ENCODE data around the gene MOV10L1. TPM values are rescaled to one million over a fixed set of nuclear protein-coding genes. Genes with fewer than 3 reads are reported as not detected.

Gene MOV10L1
- total RNA-seq, 2 experiments from 2014 or later = 0.22 to 1.1 TPM

DNA sequence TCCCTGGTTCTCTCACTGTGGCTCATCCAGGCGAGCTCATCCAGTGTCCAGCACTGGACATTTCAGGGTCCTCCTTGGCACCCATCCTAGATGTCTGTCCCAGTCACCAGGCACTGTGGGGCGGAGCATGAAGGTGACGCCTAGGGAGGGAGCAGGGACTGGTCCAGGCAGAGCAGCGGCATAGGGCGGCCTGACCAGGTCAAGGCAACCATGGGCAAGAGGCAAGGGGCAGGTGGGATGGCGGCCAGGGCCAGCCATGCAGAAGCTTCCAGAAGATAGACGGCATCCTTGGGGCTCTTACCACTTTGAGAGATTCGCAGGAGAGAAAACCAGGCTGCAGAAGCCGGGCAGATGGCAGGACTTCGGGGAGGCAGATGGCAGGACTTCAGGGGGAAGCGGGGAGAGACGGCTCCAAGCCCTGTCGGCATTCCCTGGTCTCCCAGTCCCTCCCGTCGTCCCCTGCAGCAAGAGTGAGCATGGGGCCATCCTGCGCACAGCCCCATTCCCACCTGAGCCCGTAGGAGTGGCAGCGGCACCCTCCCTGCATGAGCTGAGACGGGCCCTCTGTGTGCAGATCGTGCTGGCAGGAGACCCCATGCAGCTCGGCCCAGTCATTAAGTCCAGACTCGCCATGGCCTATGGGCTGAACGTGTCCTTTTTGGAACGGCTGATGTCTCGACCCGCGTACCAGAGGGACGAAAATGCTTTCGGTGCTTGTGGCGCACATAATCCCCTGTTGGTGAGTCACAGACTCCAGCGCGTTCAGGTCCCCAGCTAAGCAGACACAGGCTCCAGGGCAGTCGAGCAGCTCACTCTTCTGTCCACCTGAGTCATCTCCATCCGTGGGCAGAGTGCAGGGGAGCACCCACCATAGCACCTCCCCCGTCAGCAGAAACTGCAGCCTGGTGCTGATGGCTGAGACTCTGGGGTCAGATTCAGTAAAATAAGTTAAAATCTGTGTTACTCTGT lies 60.6 kb downstream of the MOV10L1 start:
- Histone ChIP-seq H3K36me3 (ENCODE audit: insufficient read depth, low read length) (no peaks in the 10 kb centered on the region), H2AFZ (ENCODE audit: low read length) (no peak overlapping the region), H3K9me3 (ENCODE audit: low read length) (no peaks in the 10 kb centered on the region), H3K9me2 (ENCODE audit: insufficient read depth, low read length) (no peaks in the 10 kb centered on the region), H3K79me2 (ENCODE audit: insufficient read depth, low read depth, low read length) (no peaks in the 10 kb centered on the region), H3K27ac (ENCODE audit: low read depth, low read length, poor library complexity, severe bottlenecking) (no peak overlapping the region), H3K4me3 (ENCODE audit: low read depth, low read length, poor library complexity, severe bottlenecking) (no peak overlapping the region), H3K4me2 (ENCODE audit: low read length) (no peak overlapping the region), H3K4me1 (ENCODE audit: insufficient read depth, low read length, poor library complexity, severe bottlenecking) (no peaks in the 10 kb centered on the region), H4K20me1 (ENCODE audit: insufficient read depth, low read length) (no peaks in the 10 kb centered on the region)
- ChIA-PET POLR2A (no interaction called here), CTCF (ENCODE audit: unreplicated experiment) (no interaction called here)
- no peak for TF ChIP-seq EZH2phosphoT487 (IDR thresholded peaks at IDR 0.05; ENCODE audit: borderline replicate concordance, low read depth, low read length)
- TF ChIP-seq, protein P1, sequence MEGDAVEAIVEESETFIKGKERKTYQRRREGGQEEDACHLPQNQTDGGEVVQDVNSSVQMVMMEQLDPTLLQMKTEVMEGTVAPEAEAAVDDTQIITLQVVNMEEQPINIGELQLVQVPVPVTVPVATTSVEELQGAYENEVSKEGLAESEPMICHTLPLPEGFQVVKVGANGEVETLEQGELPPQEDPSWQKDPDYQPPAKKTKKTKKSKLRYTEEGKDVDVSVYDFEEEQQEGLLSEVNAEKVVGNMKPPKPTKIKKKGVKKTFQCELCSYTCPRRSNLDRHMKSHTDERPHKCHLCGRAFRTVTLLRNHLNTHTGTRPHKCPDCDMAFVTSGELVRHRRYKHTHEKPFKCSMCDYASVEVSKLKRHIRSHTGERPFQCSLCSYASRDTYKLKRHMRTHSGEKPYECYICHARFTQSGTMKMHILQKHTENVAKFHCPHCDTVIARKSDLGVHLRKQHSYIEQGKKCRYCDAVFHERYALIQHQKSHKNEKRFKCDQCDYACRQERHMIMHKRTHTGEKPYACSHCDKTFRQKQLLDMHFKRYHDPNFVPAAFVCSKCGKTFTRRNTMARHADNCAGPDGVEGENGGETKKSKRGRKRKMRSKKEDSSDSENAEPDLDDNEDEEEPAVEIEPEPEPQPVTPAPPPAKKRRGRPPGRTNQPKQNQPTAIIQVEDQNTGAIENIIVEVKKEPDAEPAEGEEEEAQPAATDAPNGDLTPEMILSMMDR (conservative IDR thresholded peaks at IDR 0.05; ENCODE audit: low read length) = no peak
- intact Hi-C loops (cut with micrococcal nuclease; ENCODE audit: unreplicated experiment) = no loop called here
- no TSS peak for BruUV-seq (replicated peaks)
- DNase-seq (ENCODE audit: low spot score) = no peak

DNA sequence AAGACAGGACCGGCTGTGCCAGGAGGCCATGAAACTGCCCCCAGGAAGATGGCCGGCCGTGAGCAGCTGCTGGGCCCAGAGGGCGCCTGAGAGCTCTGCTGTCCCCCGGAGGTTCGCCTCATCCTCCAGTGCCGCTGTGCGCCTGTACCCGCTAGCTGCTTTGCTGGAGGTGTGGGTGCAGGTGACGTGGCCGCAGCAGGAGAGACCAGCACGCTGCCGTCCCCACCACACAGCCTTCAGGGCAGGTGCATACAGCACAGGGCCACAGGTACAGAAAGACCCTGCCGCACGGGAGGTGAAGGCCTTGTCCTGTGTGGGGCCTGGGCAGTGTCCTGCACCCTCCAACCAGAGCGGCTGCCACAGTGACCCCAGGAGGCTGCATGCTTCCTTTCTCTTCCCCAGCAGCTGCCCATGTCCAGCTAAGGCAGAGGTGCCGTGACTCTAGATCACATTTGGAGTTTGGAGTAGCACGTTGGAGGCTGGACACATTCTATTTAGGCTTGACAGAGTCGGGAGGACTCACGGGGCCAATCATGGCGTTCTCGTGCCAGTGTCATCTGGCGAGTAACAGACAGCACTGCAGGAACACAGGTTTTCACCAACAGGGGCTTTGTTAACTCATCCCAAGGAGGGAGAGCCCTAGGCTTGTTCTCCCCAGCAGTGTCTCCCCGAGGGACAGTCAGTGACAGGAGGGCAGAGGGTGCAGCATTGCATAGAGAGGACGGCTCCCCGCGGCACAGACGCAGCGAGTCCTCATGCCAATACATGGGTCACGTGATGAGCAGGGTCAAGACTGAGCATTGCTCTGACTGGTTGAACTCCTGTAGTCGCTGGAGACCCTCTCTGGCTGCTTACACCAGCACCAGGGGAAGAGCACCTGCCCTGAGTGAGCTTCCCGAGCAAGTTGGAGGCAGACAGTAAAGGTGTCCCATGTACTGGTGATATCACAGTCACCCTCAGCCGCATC lies 62.0 kb downstream of the MOV10L1 start:
- no peak overlapping the region for H3K27ac ChIP-seq (ENCODE audit: low read depth, low read length, poor library complexity, severe bottlenecking)
- intact Hi-C loops (cut with micrococcal nuclease; ENCODE audit: unreplicated experiment) = no loop called here
- TF ChIP-seq, protein P1 (conservative IDR thresholded peaks at IDR 0.05; ENCODE audit: low read length) = no peak
- TF ChIP-seq EZH2phosphoT487 (IDR thresholded peaks at IDR 0.05; ENCODE audit: borderline replicate concordance, low read depth, low read length) = no peak
- ChIA-PET CTCF (ENCODE audit: unreplicated experiment) (no interaction called here), POLR2A (no interaction called here)
- no peak overlapping the region for H3K4me3 ChIP-seq (ENCODE audit: low read depth, low read length, poor library complexity, severe bottlenecking)
- H3K4me1 ChIP-seq (ENCODE audit: insufficient read depth, low read length, poor library complexity, severe bottlenecking) = no peaks in the 10 kb centered on the region
- H3K79me2 ChIP-seq (ENCODE audit: insufficient read depth, low read depth, low read length) = no peaks in the 10 kb centered on the region
- H3K9me2 ChIP-seq (ENCODE audit: insufficient read depth, low read length) = no peaks in the 10 kb centered on the region
- H3K36me3 ChIP-seq (ENCODE audit: insufficient read depth, low read length) = no peaks in the 10 kb centered on the region
- no peak for DNase-seq (ENCODE audit: low spot score)
- H3K9me3 ChIP-seq (ENCODE audit: low read length) = no peaks in the 10 kb centered on the region
- H3K4me2 ChIP-seq (ENCODE audit: low read length) = no peak overlapping the region
- no peaks in the 10 kb centered on the region for H4K20me1 ChIP-seq (ENCODE audit: insufficient read depth, low read length)
- no TSS peak for BruUV-seq (replicated peaks)
- H2AFZ ChIP-seq (ENCODE audit: low read length) = no peak overlapping the region
